ENCODE data around the gene PYY. TPM values are rescaled to one million over a fixed set of nuclear protein-coding genes. Genes with fewer than 3 reads are reported as not detected.
"Not testable (repeated sequence)": the region's sequence is repeated elsewhere in the genome, so short reads cannot be mapped to it uniquely, and the experiment has no call there.

Gene PYY
- total and polyA plus RNA-seq, 2 experiments from 2014 or later = not detected

DNA sequence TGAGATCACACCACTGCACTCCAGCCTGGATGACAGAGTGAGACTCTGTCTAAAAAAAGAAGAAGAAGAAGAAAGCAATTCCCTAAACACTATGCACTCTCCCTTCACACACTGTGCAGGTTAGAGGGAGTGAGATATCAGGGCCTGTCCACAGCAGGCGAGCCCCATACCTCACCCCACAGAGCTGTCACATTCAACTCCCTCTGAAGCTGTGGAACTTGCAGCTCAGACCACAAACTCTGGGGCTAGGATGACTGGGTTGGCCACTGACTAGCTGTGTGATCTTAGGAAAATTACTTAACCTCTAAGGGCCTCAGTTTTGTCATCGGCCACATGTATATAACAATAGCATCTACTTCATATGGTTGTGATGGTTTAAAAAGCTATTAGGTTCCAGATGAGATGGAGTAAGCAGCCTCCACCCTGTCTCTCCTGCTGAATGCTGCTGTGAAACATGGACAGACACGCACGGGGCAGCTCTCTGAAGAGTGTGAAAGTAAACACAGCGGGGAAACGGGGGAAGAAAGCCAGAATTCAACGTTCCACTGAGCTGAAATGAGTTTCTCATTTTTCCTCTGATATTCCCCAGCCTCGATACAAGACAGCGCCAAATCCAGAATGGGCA lies 13.6 kb upstream of the PYY start:
- H3K9me3 ChIP-seq (ENCODE audit: low read depth) = no peaks in the 10 kb centered on the region
- H3K4me3 ChIP-seq = no peak overlapping the region
- no peak for TF ChIP-seq CTCF (IDR thresholded peaks at IDR 0.05; ENCODE audit: low read depth, low read length)
- no peak overlapping the region for H3K27ac ChIP-seq
- no peaks in the 10 kb centered on the region for H3K36me3 ChIP-seq
- DNase-seq (ENCODE audit: low read depth in 1 of 2, low spot score in 1 of 2) = no peak
- no peaks in the 10 kb centered on the region for H3K4me1 ChIP-seq (ENCODE audit: low read depth)
- no peaks in the 10 kb centered on the region for H3K27me3 ChIP-seq

DNA sequence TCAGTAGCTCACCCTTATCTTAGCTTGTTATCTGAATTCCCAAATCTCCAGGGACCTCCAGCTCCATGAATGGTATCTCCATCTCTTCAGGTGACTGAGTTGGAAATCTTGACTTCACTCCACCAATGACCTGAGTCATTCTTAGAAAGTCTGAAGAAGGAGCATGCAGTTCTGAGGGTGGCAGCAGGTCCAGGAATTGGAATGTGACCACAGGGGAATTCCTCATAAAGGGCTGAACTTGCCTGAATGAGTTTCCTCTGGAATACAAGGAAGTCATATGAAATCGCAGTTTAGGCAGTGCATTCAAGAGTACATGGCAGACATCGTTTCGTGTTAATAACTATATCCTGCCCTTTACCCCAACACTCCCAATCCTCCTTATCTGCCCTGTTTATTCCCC lies 12.5 kb upstream of the PYY start:
- TF ChIP-seq CTCF (IDR thresholded peaks at IDR 0.05; ENCODE audit: low read depth, low read length) = no peak
- no peak overlapping the region for H3K27ac ChIP-seq
- H3K4me3 ChIP-seq = no peak overlapping the region
- H3K9me3 ChIP-seq (ENCODE audit: low read depth) = no peaks in the 10 kb centered on the region
- H3K27me3 ChIP-seq = no peaks in the 10 kb centered on the region
- no peaks in the 10 kb centered on the region for H3K36me3 ChIP-seq
- DNase-seq (ENCODE audit: low read depth in 1 of 2, low spot score in 1 of 2) = no peak
- H3K4me1 ChIP-seq (ENCODE audit: low read depth) = no peaks in the 10 kb centered on the region

- H3K36me3 ChIP-seq = no peaks in the 10 kb centered on the region
- no peak for DNase-seq (ENCODE audit: low read depth in 1 of 2, low spot score in 1 of 2)
- H3K4me3 ChIP-seq = no peak overlapping the region
Observed at GRCh38 chr17:43962479-43962878, 8.7 kb upstream of the PYY start.

GRCh38 chr17:43961954-43962353 lies 8.2 kb upstream of the PYY start:
- Histone ChIP-seq H3K4me1 (ENCODE audit: low read depth) (no peaks in the 10 kb centered on the region), H3K36me3 (no peaks in the 10 kb centered on the region), H3K27me3 (no peaks in the 10 kb centered on the region), H3K27ac (no peak overlapping the region), H3K9me3 (ENCODE audit: low read depth) (no peaks in the 10 kb centered on the region), H3K4me3 (no peak overlapping the region)
- no peak for DNase-seq (ENCODE audit: low read depth in 1 of 2, low spot score in 1 of 2)
- TF ChIP-seq CTCF (IDR thresholded peaks at IDR 0.05; ENCODE audit: low read depth, low read length) = no peak

More at GRCh38 chr17:43962479-43962878, 8.7 kb upstream of the PYY start:
- no peaks in the 10 kb centered on the region for H3K9me3 ChIP-seq (ENCODE audit: low read depth)
- no peak for TF ChIP-seq CTCF (IDR thresholded peaks at IDR 0.05; ENCODE audit: low read depth, low read length)
- H3K4me1 ChIP-seq (ENCODE audit: low read depth) = no peaks in the 10 kb centered on the region
- H3K27ac ChIP-seq = no peak overlapping the region
- no peaks in the 10 kb centered on the region for H3K27me3 ChIP-seq

DNA sequence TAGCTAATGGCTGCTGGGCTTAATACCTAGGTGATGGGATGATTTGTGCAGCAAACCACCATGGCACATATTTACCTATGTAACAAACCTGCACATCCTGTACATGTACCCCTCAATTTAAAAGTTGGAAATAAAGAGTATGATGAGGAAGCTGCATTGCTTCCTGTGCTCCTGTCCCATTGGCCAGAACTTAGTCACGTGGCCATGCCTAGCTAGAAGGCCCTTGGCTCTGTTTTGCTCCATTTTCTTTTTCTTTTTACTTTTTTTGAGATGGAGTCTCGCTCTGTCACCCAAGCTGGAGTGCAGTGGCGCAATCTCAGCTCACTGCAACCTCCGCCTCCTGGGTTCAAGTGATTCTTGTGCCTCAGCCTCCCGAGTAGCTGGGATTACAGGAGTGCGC lies 7.6 kb upstream of the PYY start:
- not testable (repeated sequence) for H3K4me3 ChIP-seq; H3K27ac ChIP-seq; DNase-seq (ENCODE audit: low read depth in 1 of 2, low spot score in 1 of 2); H3K27me3 ChIP-seq; H3K4me1 ChIP-seq (ENCODE audit: low read depth); H3K9me3 ChIP-seq (ENCODE audit: low read depth); H3K36me3 ChIP-seq

GRCh38 chr17:43958748-43959352 lies 5.1 kb upstream of the PYY start:
- no peaks in the 10 kb centered on the region for H3K36me3 ChIP-seq

More at GRCh38 chr17:43958748-43959352, 5.1 kb upstream of the PYY start:
- DNase-seq (ENCODE audit: low read depth in 1 of 2, low spot score in 1 of 2) = no peak
- peaks cover 14% of the 10 kb centered on the region for H3K27me3 ChIP-seq
- no peak overlapping the region for H3K4me3 ChIP-seq
- no peaks in the 10 kb centered on the region for H3K9me3 ChIP-seq (ENCODE audit: low read depth)
- no peak for TF ChIP-seq CTCF (IDR thresholded peaks at IDR 0.05; ENCODE audit: low read depth, low read length)
- H3K4me1 ChIP-seq (ENCODE audit: low read depth) = no peaks in the 10 kb centered on the region
- no peak overlapping the region for H3K27ac ChIP-seq
